ENCODE measurements around the gene FAM227B.
"Not testable (repeated sequence)": the region's sequence is repeated elsewhere in the genome, so short reads cannot be mapped to it uniquely, and the experiment has no call there.

The FAM227B gene

GRCh38 chr15:49528289-49528688, 92.3 kb downstream of the FAM227B start:
- Histone ChIP-seq H2AFZ (ENCODE audit: low read length) (no peak overlapping the region), H3K9me3 (ENCODE audit: insufficient read depth, low read depth, low read length) (peaks cover 3% of the 10 kb centered on the region; the same call in 1 of the 2 replicates)
- TF ChIP-seq CTCF (conservative IDR thresholded peaks at IDR 0.05; ENCODE audit: low read length) (no peak), EZH2phosphoT487 (IDR thresholded peaks at IDR 0.05; ENCODE audit: borderline replicate concordance) (no peak)

GRCh38 chr15:49521802-49522201, 98.8 kb downstream of the FAM227B start:
- Histone ChIP-seq H3K27me3 (ENCODE audit: insufficient read depth, low read length, poor library complexity, severe bottlenecking) (no peaks in the 10 kb centered on the region), H3F3A (ENCODE audit: low read depth) (no peaks in the 10 kb centered on the region), H3K9ac (ENCODE audit: low read depth, low read length, poor library complexity, severe bottlenecking) (no peak overlapping the region), H3K4me2 (ENCODE audit: low read depth, low read length, poor library complexity, severe bottlenecking) (no peak overlapping the region), H3K9me3 (ENCODE audit: insufficient read depth, low read depth, low read length) (peaks cover 9% of the 10 kb centered on the region; the same call in 1 of the 2 replicates), H3K36me3 (ENCODE audit: insufficient read depth, low read length) (no peaks in the 10 kb centered on the region), H3K4me1 (ENCODE audit: insufficient read depth, low read length, poor library complexity, severe bottlenecking) (no peaks in the 10 kb centered on the region), H4K20me1 (ENCODE audit: insufficient read depth, low read length, poor library complexity, severe bottlenecking) (no peaks in the 10 kb centered on the region), H3K4me3 (ENCODE audit: low read length, poor library complexity, severe bottlenecking) (no peak overlapping the region), H3K79me2 (ENCODE audit: insufficient read depth, low read length) (no peaks in the 10 kb centered on the region), H2AFZ (ENCODE audit: low read length) (no peak overlapping the region), H3K9me2 (replicated peaks; ENCODE audit: low read depth, low read length) (no peaks in the 10 kb centered on the region)
- TF ChIP-seq CTCF (conservative IDR thresholded peaks at IDR 0.05; ENCODE audit: low read length) (peak; percentile 28; the same call in 1 of the 2 replicates), EZH2phosphoT487 (IDR thresholded peaks at IDR 0.05; ENCODE audit: borderline replicate concordance) (no peak)

More at GRCh38 chr15:49528289-49528688, 92.3 kb downstream of the FAM227B start:
- Histone ChIP-seq H3K27me3 (ENCODE audit: insufficient read depth, low read length, poor library complexity, severe bottlenecking) (no peaks in the 10 kb centered on the region), H4K20me1 (ENCODE audit: insufficient read depth, low read length, poor library complexity, severe bottlenecking) (no peaks in the 10 kb centered on the region), H3K9me2 (replicated peaks; ENCODE audit: low read depth, low read length) (no peaks in the 10 kb centered on the region), H3K36me3 (ENCODE audit: insufficient read depth, low read length) (no peaks in the 10 kb centered on the region), H3F3A (ENCODE audit: low read depth) (no peaks in the 10 kb centered on the region), H3K4me1 (ENCODE audit: insufficient read depth, low read length, poor library complexity, severe bottlenecking) (no peaks in the 10 kb centered on the region), H3K79me2 (ENCODE audit: insufficient read depth, low read length) (no peaks in the 10 kb centered on the region), H3K4me2 (ENCODE audit: low read depth, low read length, poor library complexity, severe bottlenecking) (no peak overlapping the region), H3K4me3 (ENCODE audit: low read length, poor library complexity, severe bottlenecking) (no peak overlapping the region), H3K9ac (ENCODE audit: low read depth, low read length, poor library complexity, severe bottlenecking) (no peak overlapping the region)

DNA sequence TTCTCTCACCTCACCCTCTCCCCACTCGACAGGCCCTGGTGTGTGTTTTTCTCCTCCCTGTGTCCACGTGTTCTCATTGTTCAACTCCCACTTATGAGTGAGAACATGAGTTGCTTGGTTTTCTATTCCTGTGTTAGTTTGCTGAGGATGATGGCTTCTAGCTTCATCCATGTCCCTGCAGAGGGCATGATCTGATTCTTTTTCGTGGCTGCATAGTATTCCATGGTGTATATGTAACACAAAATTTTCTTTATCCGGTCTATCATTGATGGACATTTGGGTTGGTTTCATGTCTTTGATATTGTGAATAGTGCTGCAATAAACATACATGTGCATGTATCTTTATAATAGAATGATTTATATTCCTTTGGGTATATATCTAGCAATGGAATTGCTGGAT, 107.9 kb downstream of the FAM227B start:
- not testable (repeated sequence) for H3F3A ChIP-seq (ENCODE audit: low read depth); H3K9me2 ChIP-seq (replicated peaks; ENCODE audit: low read depth, low read length); H3K36me3 ChIP-seq (ENCODE audit: insufficient read depth, low read length); H3K9me3 ChIP-seq (ENCODE audit: insufficient read depth, low read depth, low read length); H4K20me1 ChIP-seq (ENCODE audit: insufficient read depth, low read length, poor library complexity, severe bottlenecking); H3K79me2 ChIP-seq (ENCODE audit: insufficient read depth, low read length); H3K4me1 ChIP-seq (ENCODE audit: insufficient read depth, low read length, poor library complexity, severe bottlenecking); H3K4me2 ChIP-seq (ENCODE audit: low read depth, low read length, poor library complexity, severe bottlenecking); H3K9ac ChIP-seq (ENCODE audit: low read depth, low read length, poor library complexity, severe bottlenecking); H2AFZ ChIP-seq (ENCODE audit: low read length); H3K27me3 ChIP-seq (ENCODE audit: insufficient read depth, low read length, poor library complexity, severe bottlenecking); H3K4me3 ChIP-seq (ENCODE audit: low read length, poor library complexity, severe bottlenecking)

DNA sequence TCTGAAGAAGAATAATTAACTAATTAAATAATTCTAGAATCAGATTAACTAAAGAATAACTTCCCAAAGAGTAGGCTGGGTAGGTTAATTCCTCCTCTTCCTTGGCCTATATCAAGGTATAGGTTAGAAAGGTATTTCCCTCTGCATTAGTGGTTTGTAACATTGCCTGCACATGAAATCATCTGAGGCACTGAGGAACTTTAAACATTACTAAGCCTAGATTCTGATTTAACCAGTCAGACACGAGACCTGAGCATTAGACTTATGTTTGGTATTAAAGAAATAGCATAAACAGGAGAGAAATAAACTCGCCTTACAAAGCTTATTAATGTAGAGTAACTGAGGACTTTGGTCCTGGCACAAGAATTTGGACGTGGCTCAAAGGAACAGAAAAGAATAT, 113.4 kb downstream of the FAM227B start:
- Histone ChIP-seq H4K20me1 (ENCODE audit: insufficient read depth, low read length, poor library complexity, severe bottlenecking) (no peaks in the 10 kb centered on the region), H3K27me3 (ENCODE audit: insufficient read depth, low read length, poor library complexity, severe bottlenecking) (no peaks in the 10 kb centered on the region), H2AFZ (ENCODE audit: low read length) (no peak overlapping the region), H3K9ac (ENCODE audit: low read depth, low read length, poor library complexity, severe bottlenecking) (no peak overlapping the region), H3K4me1 (ENCODE audit: insufficient read depth, low read length, poor library complexity, severe bottlenecking) (no peaks in the 10 kb centered on the region), H3K9me2 (replicated peaks; ENCODE audit: low read depth, low read length) (no peaks in the 10 kb centered on the region), H3K36me3 (ENCODE audit: insufficient read depth, low read length) (no peaks in the 10 kb centered on the region), H3K9me3 (ENCODE audit: insufficient read depth, low read depth, low read length) (peaks cover 10% of the 10 kb centered on the region; the same call in 1 of the 2 replicates), H3F3A (ENCODE audit: low read depth) (no peaks in the 10 kb centered on the region), H3K4me2 (ENCODE audit: low read depth, low read length, poor library complexity, severe bottlenecking) (no peak overlapping the region), H3K4me3 (ENCODE audit: low read length, poor library complexity, severe bottlenecking) (no peak overlapping the region), H3K79me2 (ENCODE audit: insufficient read depth, low read length) (no peaks in the 10 kb centered on the region)
- TF ChIP-seq EZH2phosphoT487 (IDR thresholded peaks at IDR 0.05; ENCODE audit: borderline replicate concordance): no peak
- no peak for TF ChIP-seq CTCF (conservative IDR thresholded peaks at IDR 0.05; ENCODE audit: low read length)

Data from Loucy (cell line).